ENCODE results near the gene CREB1. TPM values are rescaled to one million over a fixed set of nuclear protein-coding genes. Genes with fewer than 3 reads are reported as not detected.

Gene CREB1
- total and polyA plus RNA-seq, 10 of the 15 experiments (the other 5 are each of a cell fraction or from before 2014, with no cell fraction given), result 13.4 to 76.9 (median 39.5) TPM

DNA sequence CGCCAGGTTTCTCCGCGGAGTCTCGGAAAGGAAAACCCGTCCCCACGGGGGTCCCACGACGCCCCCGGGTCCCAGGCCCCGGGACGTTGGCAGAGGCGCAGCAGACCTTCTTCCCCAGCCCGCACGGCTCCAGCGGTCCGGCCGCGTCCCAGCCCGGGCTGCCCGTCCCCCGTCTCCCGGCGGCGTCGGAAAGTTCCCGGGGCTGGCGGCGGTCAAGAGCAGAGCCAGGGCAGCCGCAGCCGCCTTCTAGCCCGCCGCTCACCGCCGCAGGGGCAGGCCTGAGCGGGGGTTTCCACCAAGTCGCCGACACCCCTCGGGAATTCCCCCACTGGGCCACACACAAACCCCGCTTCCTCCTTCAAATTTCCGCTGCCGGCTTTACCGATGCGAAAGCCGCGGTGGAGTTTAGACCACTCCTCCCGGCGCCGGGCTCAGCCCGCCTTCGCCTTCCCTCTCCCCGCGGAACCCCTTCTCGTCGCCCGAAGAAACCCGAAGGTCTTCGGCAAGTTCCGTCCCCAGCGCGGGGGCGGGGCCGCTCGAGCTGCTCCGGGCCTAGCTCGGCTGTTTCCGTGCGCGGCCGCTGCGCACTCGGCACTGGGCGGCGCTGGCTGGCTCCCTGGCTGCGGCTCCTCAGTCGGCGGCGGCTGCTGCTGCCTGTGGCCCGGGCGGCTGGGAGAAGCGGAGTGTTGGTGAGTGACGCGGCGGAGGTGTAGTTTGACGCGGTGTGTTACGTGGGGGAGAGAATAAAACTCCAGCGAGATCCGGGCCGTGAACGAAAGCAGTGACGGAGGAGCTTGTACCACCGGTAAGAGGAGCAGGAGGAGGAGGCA lies at the start of gene CREB1 (continued):
- TF ChIP-seq, protein P1, sequence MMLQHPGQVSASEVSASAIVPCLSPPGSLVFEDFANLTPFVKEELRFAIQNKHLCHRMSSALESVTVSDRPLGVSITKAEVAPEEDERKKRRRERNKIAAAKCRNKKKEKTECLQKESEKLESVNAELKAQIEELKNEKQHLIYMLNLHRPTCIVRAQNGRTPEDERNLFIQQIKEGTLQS (IDR thresholded peaks at IDR 0.05; ENCODE audit: borderline replicate concordance, extremely low read depth, low read depth, low read length), result no peak
- no peak for TF ChIP-seq NR2C1 (IDR thresholded peaks at IDR 0.05)
- TF ChIP-seq BHLHE40 (IDR thresholded peaks at IDR 0.05; ENCODE audit: borderline replicate concordance in 1 of 2, low read depth in 2 of 2, low read length in 1 of 2), result peak; percentile 10 to 59; a peak in 3 of 4 replicates
- TF ChIP-seq, protein P2, sequence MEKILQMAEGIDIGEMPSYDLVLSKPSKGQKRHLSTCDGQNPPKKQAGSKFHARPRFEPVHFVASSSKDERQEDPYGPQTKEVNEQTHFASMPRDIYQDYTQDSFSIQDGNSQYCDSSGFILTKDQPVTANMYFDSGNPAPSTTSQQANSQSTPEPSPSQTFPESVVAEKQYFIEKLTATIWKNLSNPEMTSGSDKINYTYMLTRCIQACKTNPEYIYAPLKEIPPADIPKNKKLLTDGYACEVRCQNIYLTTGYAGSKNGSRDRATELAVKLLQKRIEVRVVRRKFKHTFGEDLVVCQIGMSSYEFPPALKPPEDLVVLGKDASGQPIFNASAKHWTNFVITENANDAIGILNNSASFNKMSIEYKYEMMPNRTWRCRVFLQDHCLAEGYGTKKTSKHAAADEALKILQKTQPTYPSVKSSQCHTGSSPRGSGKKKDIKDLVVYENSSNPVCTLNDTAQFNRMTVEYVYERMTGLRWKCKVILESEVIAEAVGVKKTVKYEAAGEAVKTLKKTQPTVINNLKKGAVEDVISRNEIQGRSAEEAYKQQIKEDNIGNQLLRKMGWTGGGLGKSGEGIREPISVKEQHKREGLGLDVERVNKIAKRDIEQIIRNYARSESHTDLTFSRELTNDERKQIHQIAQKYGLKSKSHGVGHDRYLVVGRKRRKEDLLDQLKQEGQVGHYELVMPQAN (conservative IDR thresholded peaks at IDR 0.05), result peak; percentile 75
- no peak for TF ChIP-seq SUPT20H (IDR thresholded peaks at IDR 0.05; ENCODE audit: borderline replicate concordance, control insufficient read depth, low read depth, low read length)
- TF ChIP-seq, protein P3, sequence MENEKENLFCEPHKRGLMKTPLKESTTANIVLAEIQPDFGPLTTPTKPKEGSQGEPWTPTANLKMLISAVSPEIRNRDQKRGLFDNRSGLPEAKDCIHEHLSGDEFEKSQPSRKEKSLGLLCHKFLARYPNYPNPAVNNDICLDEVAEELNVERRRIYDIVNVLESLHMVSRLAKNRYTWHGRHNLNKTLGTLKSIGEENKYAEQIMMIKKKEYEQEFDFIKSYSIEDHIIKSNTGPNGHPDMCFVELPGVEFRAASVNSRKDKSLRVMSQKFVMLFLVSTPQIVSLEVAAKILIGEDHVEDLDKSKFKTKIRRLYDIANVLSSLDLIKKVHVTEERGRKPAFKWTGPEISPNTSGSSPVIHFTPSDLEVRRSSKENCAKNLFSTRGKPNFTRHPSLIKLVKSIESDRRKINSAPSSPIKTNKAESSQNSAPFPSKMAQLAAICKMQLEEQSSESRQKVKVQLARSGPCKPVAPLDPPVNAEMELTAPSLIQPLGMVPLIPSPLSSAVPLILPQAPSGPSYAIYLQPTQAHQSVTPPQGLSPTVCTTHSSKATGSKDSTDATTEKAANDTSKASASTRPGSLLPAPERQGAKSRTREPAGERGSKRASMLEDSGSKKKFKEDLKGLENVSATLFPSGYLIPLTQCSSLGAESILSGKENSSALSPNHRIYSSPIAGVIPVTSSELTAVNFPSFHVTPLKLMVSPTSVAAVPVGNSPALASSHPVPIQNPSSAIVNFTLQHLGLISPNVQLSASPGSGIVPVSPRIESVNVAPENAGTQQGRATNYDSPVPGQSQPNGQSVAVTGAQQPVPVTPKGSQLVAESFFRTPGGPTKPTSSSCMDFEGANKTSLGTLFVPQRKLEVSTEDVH (IDR thresholded peaks at IDR 0.05; ENCODE audit: low read depth, partially characterized antibody), result no peak
- TF ChIP-seq ZNF622 (IDR thresholded peaks at IDR 0.05), result no peak
- no peak for TF ChIP-seq IRF4 (IDR thresholded peaks at IDR 0.05; ENCODE audit: low read depth, low read length)
- peak; percentile 49 for TF ChIP-seq ATF7 (IDR thresholded peaks at IDR 0.05; ENCODE audit: low read depth)
- TF ChIP-seq RUNX3 (IDR thresholded peaks at IDR 0.05; ENCODE audit: low read length), result peak; percentile 87
- TF ChIP-seq IKZF1 (conservative IDR thresholded peaks at IDR 0.05), result peak; percentile 94
- TF ChIP-seq, protein P4, sequence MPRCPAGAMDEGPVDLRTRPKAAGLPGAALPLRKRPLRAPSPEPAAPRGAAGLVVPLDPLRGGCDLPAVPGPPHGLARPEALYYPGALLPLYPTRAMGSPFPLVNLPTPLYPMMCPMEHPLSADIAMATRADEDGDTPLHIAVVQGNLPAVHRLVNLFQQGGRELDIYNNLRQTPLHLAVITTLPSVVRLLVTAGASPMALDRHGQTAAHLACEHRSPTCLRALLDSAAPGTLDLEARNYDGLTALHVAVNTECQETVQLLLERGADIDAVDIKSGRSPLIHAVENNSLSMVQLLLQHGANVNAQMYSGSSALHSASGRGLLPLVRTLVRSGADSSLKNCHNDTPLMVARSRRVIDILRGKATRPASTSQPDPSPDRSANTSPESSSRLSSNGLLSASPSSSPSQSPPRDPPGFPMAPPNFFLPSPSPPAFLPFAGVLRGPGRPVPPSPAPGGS (IDR thresholded peaks at IDR 0.05; ENCODE audit: borderline replicate concordance, insufficient read depth, low read depth, low read length, poor library complexity, severe bottlenecking), result peak; percentile 85
- peak; percentile 85 for TF ChIP-seq HDAC6 (IDR thresholded peaks at IDR 0.05; ENCODE audit: unreplicated experiment)
- TF ChIP-seq CEBPB (IDR thresholded peaks at IDR 0.05; ENCODE audit: borderline replicate concordance in 1 of 2, low read depth in 2 of 2, low read length in 2 of 2), result no peak
- no peak for TF ChIP-seq NFIC (IDR thresholded peaks at IDR 0.05; ENCODE audit: low read depth, low read length)
- peak; percentile 55 for TF ChIP-seq MXI1 (IDR thresholded peaks at IDR 0.05; ENCODE audit: low read depth, low read length)
- TF ChIP-seq GABPA (IDR thresholded peaks at IDR 0.05; ENCODE audit: low read depth), result no peak
- TF ChIP-seq NFYA (IDR thresholded peaks at IDR 0.05; ENCODE audit: borderline replicate concordance, low read depth, low read length), result no peak
- peak in 1 of 2 experiments; percentile 87; a peak in 2 of 3 replicates for TF ChIP-seq EGR1 (IDR thresholded peaks at IDR 0.05; ENCODE audit: borderline replicate concordance in 1 of 2, low read depth in 2 of 2, low read length in 2 of 2)
- TF ChIP-seq ETV6 (conservative IDR thresholded peaks at IDR 0.05 in 1 of 2, IDR thresholded peaks at IDR 0.05 in 1 of 2; ENCODE audit: borderline replicate concordance in 1 of 2, low read depth in 1 of 2), result peak in 1 of 2 experiments; percentile 91; a peak in 2 of 4 replicates
- no peak for TF ChIP-seq TARDBP (IDR thresholded peaks at IDR 0.05; ENCODE audit: borderline replicate concordance)
- peak; percentile 99 for TF ChIP-seq RELA (IDR thresholded peaks at IDR 0.05; ENCODE audit: borderline replicate concordance, partially characterized antibody)
- no peak for TF ChIP-seq RBBP5 (conservative IDR thresholded peaks at IDR 0.05)
